ENCODE data around the gene CDH19.

DNA sequence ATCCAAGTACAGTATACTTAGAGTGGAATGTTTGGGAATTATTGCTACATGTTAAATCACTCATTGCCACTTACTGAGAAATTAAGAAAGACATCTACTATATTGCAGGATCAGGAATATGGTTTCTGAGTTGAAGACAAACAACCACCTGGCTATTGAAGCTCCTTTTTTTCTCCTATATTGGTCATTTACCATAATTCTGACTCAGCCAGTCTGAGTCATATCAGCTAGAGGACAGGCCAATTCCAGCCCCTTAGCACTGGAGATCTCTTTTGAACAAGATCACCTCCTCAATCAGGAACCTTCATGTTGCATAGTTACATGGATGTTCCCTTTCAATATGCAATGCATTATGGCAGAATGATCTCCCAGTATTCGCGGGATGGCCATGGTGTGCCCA is 42.7 kb upstream of the CDH19 start:
- TF ChIP-seq CTCF (IDR thresholded peaks at IDR 0.05) (no peak), POLR2A (IDR thresholded peaks at IDR 0.05) (no peak)

Data from lower leg skin (tissue), 3 donors.